Fibroblast of lung (primary cell): Measurements from ENCODE around the gene CCR7. TPM values are rescaled to one million over a fixed set of nuclear protein-coding genes. Genes with fewer than 3 reads are reported as not detected.

Experiments used
- DNase-seq, 2 donors: peaks; one replicate each; pipeline versions ENCODE4 v3.0.0 to v3.0.0-alpha.2; 2010; ENCODE audit warnings: low read depth in 2 of 2
- H2AFZ ChIP-seq: 2 replicates; pipeline ENCODE4 v1.5.1; 2012; ENCODE audit warnings: low read length, control low read depth, inconsistent platforms
- H3K27ac ChIP-seq: 2 replicates; pipeline ENCODE4 v1.5.1; 2011; ENCODE audit warnings: low read length, control low read depth; ENCODE audit not compliant: insufficient read depth
- H3K27me3 ChIP-seq: 2 replicates; pipeline ENCODE4 v1.5.1; 2011; ENCODE audit warnings: mild to moderate bottlenecking, low read length; ENCODE audit not compliant: control insufficient read depth, insufficient read depth
- H3K36me3 ChIP-seq: 2 replicates; pipeline ENCODE4 v1.5.1; 2011; ENCODE audit warnings: low read length; ENCODE audit not compliant: control insufficient read depth, insufficient read depth
- H3K4me1 ChIP-seq: 2 replicates; pipeline ENCODE4 v1.5.1; 2011; ENCODE audit warnings: low read length; ENCODE audit not compliant: control insufficient read depth, insufficient read depth; ENCODE audit errors: extremely low read depth
- H3K4me2 ChIP-seq: 2 replicates; pipeline ENCODE4 v1.5.1; 2011; ENCODE audit warnings: low read length, control low read depth; ENCODE audit not compliant: insufficient read depth; ENCODE audit errors: extremely low read depth
- H3K4me3 ChIP-seq, 4 experiments: fragments of 200-600 bp in 1 of 4; sonication (generic) in 1 of 4; replicated peaks in 1 of 4; 2 replicates each; pipeline ENCODE4 v1.5.1; 2011 to 2016; ENCODE audit warnings: low read length in 4 of 4, low read depth in 3 of 4, mild to moderate bottlenecking in 3 of 4, control low read depth in 2 of 4, inconsistent platforms in 1 of 4, mixed read lengths in 1 of 4; ENCODE audit not compliant: insufficient read depth in 1 of 4; ENCODE audit errors: control extremely low read depth in 1 of 4
- H3K79me2 ChIP-seq: 2 replicates; pipeline ENCODE4 v1.5.1; 2012; ENCODE audit warnings: mild to moderate bottlenecking, low read length, inconsistent platforms; ENCODE audit not compliant: control insufficient read depth, insufficient read depth
- H3K9ac ChIP-seq: 2 replicates; pipeline ENCODE4 v1.5.1; 2011; ENCODE audit warnings: mild to moderate bottlenecking, low read length, control low read depth; ENCODE audit not compliant: insufficient read depth
- H3K9me3 ChIP-seq: 2 replicates; pipeline ENCODE4 v1.5.1; 2012; ENCODE audit warnings: low read depth, low read length; ENCODE audit not compliant: control insufficient read depth, insufficient read depth
- H4K20me1 ChIP-seq: 2 replicates; pipeline ENCODE4 v1.5.1; 2011; ENCODE audit warnings: low read length; ENCODE audit not compliant: control insufficient read depth, insufficient read depth; ENCODE audit errors: extremely low read depth
- EZH2 ChIP-seq: IDR thresholded peaks from 2 replicates; pipeline ENCODE4 v1.5.1; 2012; ENCODE audit warnings: low read length, control low read depth, mild to moderate bottlenecking; ENCODE audit errors: missing control alignments
- polyA plus RNA-seq, 2 donors: library from polyadenylated mRNA; depleted of rRNA in 1 of 2; stranded (reverse) in 1 of 2; unstranded in 1 of 2; fragments of >200 nt; gene quantifications; 2 replicates each; pipeline ENCODE4 v1.2.1, GENCODE V29; 2011 to 2012; ENCODE audit warnings: missing spikeins in 1 of 2
- total RNA-seq: library from RNA; depleted of rRNA; stranded (reverse); fragments of >200 nt; gene quantifications from 2 replicates; pipeline ENCODE4 v1.2.1, GENCODE V29; 2014
- TF ChIP-seq, protein P1 (sequence below), 2 donors: IDR thresholded peaks in 1 of 2; conservative IDR thresholded peaks in 1 of 2; 1 replicate in 1 of 2; 2 replicates in 1 of 2; pipeline ENCODE4 v1.5.1; 2011 to 2012; ENCODE audit warnings: low read length in 2 of 2, control low read depth in 1 of 2, inconsistent platforms in 1 of 2, low read depth in 1 of 2, mild to moderate bottlenecking in 1 of 2

CCR7 gene
- total and polyA plus RNA-seq, 2 donors (not counting 1 experiment from before 2014, with no cell fraction given), result under 0.01 to 0.10 TPM

DNA sequence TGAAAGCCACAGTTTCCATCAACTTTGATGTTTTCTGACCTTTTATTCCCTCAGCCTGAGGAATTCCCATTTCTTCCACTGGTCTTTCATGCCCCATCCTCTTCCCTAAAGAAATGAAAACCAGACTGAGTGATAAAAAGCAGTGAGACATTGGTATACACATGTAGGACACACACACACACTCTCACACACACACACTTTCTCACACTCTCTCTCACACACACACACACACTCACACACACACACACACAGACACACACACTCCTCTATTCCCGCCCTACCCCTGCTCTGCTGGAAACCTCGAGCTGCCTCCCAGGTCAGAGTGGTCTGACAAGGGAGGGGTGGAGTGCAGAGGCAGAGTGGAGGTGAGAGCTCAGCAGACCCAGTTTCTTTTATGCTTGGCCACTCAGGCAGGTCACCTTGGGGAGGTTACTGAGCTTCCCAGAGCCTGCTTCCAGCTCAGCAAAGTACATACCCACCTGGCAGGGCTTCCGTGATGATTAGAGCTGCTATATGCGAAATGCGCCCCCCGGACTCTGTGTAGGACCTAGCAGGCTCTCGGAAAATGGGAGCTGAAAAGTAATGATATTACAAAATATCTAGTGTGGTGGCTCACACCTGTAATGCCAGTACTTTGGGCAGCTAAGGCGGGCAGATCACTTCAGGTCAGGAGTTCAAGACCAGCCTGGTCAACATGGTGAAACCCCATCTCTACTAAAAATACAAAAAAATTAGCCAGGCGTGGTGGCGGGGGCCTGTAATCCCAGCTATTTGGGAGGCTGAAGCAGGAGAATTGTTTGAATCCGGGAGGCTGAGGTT is 30.7 kb downstream of the CCR7 start:
- Histone ChIP-seq H3K9me3 (no peaks in the 10 kb centered on the region), H3K27me3 (no peaks in the 10 kb centered on the region), H3K4me1 (peaks cover 25% of the 10 kb centered on the region), H3K4me3 (no peak overlapping the region), H2AFZ (no peak overlapping the region), H4K20me1 (no peaks in the 10 kb centered on the region), H3K4me2 (no peak overlapping the region), H3K9ac (no peak overlapping the region), H3K36me3 (no peaks in the 10 kb centered on the region), H3K79me2 (no peaks in the 10 kb centered on the region), H3K27ac (peak overlapping the region; percentile 38)
- no peak for TF ChIP-seq EZH2
- TF ChIP-seq, protein P1, sequence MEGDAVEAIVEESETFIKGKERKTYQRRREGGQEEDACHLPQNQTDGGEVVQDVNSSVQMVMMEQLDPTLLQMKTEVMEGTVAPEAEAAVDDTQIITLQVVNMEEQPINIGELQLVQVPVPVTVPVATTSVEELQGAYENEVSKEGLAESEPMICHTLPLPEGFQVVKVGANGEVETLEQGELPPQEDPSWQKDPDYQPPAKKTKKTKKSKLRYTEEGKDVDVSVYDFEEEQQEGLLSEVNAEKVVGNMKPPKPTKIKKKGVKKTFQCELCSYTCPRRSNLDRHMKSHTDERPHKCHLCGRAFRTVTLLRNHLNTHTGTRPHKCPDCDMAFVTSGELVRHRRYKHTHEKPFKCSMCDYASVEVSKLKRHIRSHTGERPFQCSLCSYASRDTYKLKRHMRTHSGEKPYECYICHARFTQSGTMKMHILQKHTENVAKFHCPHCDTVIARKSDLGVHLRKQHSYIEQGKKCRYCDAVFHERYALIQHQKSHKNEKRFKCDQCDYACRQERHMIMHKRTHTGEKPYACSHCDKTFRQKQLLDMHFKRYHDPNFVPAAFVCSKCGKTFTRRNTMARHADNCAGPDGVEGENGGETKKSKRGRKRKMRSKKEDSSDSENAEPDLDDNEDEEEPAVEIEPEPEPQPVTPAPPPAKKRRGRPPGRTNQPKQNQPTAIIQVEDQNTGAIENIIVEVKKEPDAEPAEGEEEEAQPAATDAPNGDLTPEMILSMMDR (conservative IDR thresholded peaks at IDR 0.05 in 1 of 2, IDR thresholded peaks at IDR 0.05 in 1 of 2; ENCODE audit: low read depth in 1 of 2, low read length in 2 of 2), result no peak
- peak in 1 of 2 donors; percentile 36 for DNase-seq

DNA sequence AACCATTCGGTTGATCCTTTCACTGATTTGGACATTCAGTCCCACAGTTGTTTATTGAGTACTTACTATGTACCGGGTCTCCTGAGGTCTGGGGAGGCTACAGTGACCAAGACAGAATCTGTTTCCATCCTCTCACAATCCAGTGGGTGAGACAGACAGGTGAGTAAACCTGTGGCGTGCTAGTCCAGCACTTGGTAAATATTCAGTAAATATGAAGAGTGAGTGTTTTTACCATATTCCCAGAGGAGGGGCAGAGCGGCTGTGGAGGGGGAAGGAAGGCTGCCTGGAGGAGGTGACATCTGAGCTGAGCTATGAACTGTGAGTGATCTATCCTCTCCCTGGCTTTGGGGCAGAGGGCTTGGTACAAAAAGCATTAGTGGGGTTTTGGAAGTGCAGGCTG is 31.4 kb downstream of the CCR7 start:
- Histone ChIP-seq H3K4me3 (no peak overlapping the region), H3K79me2 (no peaks in the 10 kb centered on the region), H3K9ac (no peak overlapping the region), H3K36me3 (no peaks in the 10 kb centered on the region), H3K27me3 (no peaks in the 10 kb centered on the region), H4K20me1 (no peaks in the 10 kb centered on the region), H3K4me2 (no peak overlapping the region), H3K9me3 (no peaks in the 10 kb centered on the region), H3K4me1 (peaks cover 25% of the 10 kb centered on the region), H2AFZ (no peak overlapping the region), H3K27ac (peak overlapping the region; percentile 38)
- DNase-seq, result no peak
- TF ChIP-seq EZH2, result no peak

DNA sequence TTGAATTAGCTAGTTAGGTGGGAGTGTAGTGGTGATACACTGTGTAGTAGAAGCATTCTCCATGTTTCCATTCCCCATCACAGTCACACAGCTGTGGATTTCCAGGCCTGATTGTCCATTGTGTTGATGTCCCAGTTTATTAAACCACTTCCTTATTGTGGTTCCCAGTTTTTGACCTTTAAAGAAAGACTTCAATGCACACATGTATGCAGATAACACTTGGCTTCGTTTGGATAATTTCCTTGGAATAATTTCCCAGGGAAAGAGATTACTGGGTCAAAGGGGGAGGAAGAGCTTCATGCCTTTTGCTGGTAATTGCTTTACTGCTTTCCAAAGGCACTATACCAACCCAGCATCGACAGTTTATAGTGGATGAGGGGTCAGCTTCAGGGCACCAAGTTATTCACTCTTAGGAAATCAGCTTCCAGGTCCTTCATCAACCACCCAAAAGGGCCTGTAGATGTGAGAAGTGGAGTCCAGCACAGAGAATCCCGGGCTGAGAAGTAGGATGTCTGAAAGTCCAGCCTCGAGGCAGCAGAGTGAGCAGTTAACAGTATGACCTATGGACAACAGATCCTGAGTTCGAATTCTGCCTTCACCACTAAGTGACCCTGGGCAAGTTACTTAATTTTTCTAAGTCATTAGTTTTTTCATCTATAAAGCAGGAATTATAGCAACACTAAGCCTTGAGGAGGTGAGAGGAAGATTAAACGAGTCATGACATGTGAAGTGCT is 32.6 kb downstream of the CCR7 start:
- DNase-seq, result peak; percentile 45 to 46
- H3K4me1 ChIP-seq, result peaks cover 25% of the 10 kb centered on the region
- H3K9me3 ChIP-seq, result no peaks in the 10 kb centered on the region
- H2AFZ ChIP-seq, result no peak overlapping the region
- no peaks in the 10 kb centered on the region for H3K27me3 ChIP-seq
- no peak overlapping the region for H3K4me3 ChIP-seq
- no peak overlapping the region for H3K9ac ChIP-seq
- H3K27ac ChIP-seq, result peak overlapping the region; percentile 39
- no peaks in the 10 kb centered on the region for H4K20me1 ChIP-seq
- H3K79me2 ChIP-seq, result no peaks in the 10 kb centered on the region
- peak overlapping the region; percentile 30 for H3K4me2 ChIP-seq
- TF ChIP-seq EZH2, result no peak
- TF ChIP-seq, protein P1 (conservative IDR thresholded peaks at IDR 0.05 in 1 of 2, IDR thresholded peaks at IDR 0.05 in 1 of 2; ENCODE audit: low read depth in 1 of 2, low read length in 2 of 2), result no peak
- no peaks in the 10 kb centered on the region for H3K36me3 ChIP-seq
